IPS-18a (cell line): ENCODE measurements around the gene NEK8.
A peak's percentile ranks its signal among the peaks of the same experiment; 100 is the strongest.
"Not testable (repeated sequence)": the region's sequence is repeated elsewhere in the genome, so short reads cannot be mapped to it uniquely, and the experiment has no call there.

Experiments used
- H3K27ac ChIP-seq: one replicate; pipeline ENCODE4 v1.5.1; 2013; ENCODE audit warnings: low read length
- H3K27me3 ChIP-seq: one replicate; pipeline ENCODE4 v1.6.1; 2013; ENCODE audit warnings: mild to moderate bottlenecking, low read length; ENCODE audit not compliant: control insufficient read depth, insufficient read depth
- H3K36me3 ChIP-seq: one replicate; pipeline ENCODE4 v1.6.1; 2013; ENCODE audit warnings: low read depth, low read length; ENCODE audit not compliant: control insufficient read depth
- H3K4me1 ChIP-seq: one replicate; pipeline ENCODE4 v1.6.1; 2013; ENCODE audit warnings: low read depth, low read length; ENCODE audit not compliant: control insufficient read depth
- H3K4me3 ChIP-seq: one replicate; pipeline ENCODE4 v1.5.1; 2013; ENCODE audit warnings: low read length
- H3K9ac ChIP-seq: one replicate; pipeline ENCODE4 v1.6.1; 2013; ENCODE audit warnings: mild to moderate bottlenecking, low read length, moderate library complexity
- H3K9me3 ChIP-seq: one replicate; pipeline ENCODE4 v1.6.1; 2013; ENCODE audit warnings: low read depth, low read length; ENCODE audit not compliant: control insufficient read depth

The NEK8 gene

GRCh38 chr17:28722417-28723158, 6.0 kb upstream of the NEK8 start:
- H3K27me3 ChIP-seq = no peaks in the 10 kb centered on the region
- no peak overlapping the region for H3K9ac ChIP-seq
- no peak overlapping the region for H3K27ac ChIP-seq
- H3K4me3 ChIP-seq = peak overlapping the region; percentile 91
- H3K4me1 ChIP-seq = peaks cover 29% of the 10 kb centered on the region
- H3K9me3 ChIP-seq = no peaks in the 10 kb centered on the region
- H3K36me3 ChIP-seq = peaks cover 44% of the 10 kb centered on the region

- Histone ChIP-seq H3K27me3 (no peaks in the 10 kb centered on the region), H3K4me1 (peaks cover 27% of the 10 kb centered on the region), H3K4me3 (peak overlapping the region; percentile 91), H3K9ac (no peak overlapping the region), H3K36me3 (peaks cover 44% of the 10 kb centered on the region), H3K9me3 (no peaks in the 10 kb centered on the region), H3K27ac (no peak overlapping the region)
Measured at GRCh38 chr17:28723159-28723835, 5.3 kb upstream of the NEK8 start.

DNA sequence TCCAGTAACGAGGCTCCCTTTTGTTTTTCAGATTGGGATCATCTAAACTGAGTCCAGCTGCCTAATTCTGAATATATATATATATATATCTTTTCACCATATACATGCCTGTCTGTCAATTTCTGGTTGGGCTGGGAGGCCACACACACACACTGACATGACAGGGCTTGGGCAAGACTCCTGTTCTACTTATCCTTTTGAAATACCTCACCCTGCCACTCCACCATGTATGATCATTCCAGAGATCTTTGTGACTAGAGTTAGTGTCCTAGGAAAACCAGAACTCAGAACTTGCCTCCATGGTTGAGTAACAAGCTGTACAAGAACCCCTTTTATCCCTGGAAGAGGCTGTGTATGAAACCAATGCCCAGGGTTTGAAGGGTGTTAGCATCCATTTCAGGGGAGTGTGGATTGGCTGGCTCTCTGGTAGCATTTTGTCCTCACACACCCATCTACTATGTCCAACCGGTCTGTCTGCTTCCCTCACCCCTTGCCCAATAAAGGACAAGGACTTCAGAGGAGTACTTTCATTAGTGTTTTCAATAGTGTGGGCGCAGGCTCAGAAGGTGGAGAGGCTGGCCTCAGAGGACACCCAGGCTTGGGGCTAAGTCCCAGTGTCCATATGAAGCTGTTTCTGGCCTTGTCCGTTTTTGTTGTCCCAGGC, 4.6 kb upstream of the NEK8 start:
- Histone ChIP-seq H3K36me3 (peaks cover 44% of the 10 kb centered on the region), H3K4me3 (peak overlapping the region; percentile 64), H3K4me1 (peaks cover 23% of the 10 kb centered on the region)
- not testable (repeated sequence) for H3K9ac ChIP-seq, H3K27me3 ChIP-seq, H3K9me3 ChIP-seq, H3K27ac ChIP-seq

- Histone ChIP-seq H3K36me3 (peaks cover 44% of the 10 kb centered on the region), H3K9me3 (no peaks in the 10 kb centered on the region), H3K9ac (peak overlapping the region; percentile 92), H3K27ac (no peak overlapping the region), H3K27me3 (no peaks in the 10 kb centered on the region), H3K4me3 (peak overlapping the region; percentile 64), H3K4me1 (peaks cover 23% of the 10 kb centered on the region)
Measured at GRCh38 chr17:28724500-28725165, 4.0 kb upstream of the NEK8 start.

DNA sequence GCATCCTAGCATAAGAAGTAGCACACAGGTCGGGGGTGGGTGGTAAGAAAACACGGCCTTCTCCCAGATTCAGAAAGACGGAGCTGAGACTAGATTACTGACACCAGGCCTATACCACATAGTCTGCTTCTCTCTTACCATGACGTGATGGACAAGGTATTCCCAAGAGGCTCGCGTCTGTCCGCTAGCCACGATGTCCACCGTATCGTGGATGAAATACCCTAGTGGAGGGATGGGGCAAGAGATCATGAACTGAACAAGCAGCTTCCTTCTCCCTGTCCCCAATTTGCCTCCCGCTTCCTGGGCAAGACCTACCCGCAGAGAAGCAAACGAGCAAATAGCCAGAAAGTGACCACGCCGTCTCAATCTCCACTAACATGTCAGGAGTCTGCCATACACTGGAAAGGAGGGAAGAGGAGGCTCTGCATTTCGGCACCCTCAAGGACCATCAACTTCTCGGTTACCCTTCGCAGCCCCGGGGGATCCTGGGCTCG, 3.4 kb upstream of the NEK8 start:
- Histone ChIP-seq H3K4me3 (peak overlapping the region; percentile 64), H3K9ac (peak overlapping the region; percentile 92), H3K4me1 (peaks cover 23% of the 10 kb centered on the region), H3K36me3 (peaks cover 44% of the 10 kb centered on the region), H3K9me3 (no peaks in the 10 kb centered on the region), H3K27ac (peak overlapping the region; percentile 54), H3K27me3 (no peaks in the 10 kb centered on the region)

DNA sequence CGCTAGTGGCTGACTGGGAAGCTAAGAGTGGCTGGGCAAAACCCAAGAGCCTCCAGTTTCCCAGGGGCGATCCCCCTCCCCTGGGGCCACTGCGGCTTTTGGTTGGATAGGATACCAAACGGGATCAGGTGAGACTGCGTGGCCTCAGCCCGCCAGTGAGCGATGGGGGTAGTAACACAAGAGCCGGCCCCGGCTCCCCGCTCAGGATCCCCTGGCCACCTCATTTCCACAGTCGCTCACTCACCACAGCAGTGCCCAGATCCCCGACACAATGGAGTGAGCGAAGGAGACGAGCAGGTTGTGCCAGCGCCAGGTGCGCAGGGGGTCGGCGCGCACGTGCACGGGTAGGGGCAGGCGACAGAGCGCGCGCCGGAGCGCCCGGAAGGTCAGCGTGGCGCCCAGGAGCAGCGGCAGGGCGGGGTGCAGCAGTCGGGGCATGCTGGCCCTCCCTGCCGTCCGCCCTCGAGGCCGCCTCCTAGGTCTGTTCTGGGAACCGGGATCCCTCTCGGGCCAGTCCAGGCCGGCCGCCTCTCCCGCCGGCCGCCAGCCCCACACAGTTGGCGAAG, 2.8 kb upstream of the NEK8 start:
- peaks cover 41% of the 10 kb centered on the region for H3K36me3 ChIP-seq
- peak overlapping the region; percentile 92 for H3K9ac ChIP-seq
- H3K4me1 ChIP-seq = peaks cover 23% of the 10 kb centered on the region
- peak overlapping the region; percentile 64 for H3K4me3 ChIP-seq
- H3K27me3 ChIP-seq = no peaks in the 10 kb centered on the region
- H3K27ac ChIP-seq = peak overlapping the region; percentile 54
- no peaks in the 10 kb centered on the region for H3K9me3 ChIP-seq

DNA sequence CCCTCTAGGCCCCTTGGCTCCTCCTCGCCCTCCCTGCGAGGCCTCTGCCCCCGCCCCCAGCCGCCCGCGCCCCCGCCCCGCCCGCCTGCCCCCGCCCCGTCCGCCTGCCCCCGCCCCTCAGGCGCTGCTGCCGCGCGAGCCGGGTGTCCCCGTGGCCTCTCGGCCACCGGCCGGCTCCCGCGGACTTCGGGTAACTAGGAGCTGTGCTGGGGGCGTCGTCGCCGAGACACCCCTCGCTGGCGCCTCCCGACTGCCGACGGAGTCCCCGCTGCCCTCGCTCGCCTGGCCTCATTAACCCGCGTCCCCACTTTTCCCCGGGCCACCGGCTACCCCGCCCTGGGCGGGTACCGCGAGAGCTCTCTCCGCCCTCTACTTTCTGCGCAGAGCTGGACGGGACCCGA, 2.4 kb upstream of the NEK8 start, which contains the start of gene TLCD1:
TSS of gene TLCD1 (minus strand) at position 8 of the 401 bp plus-strand sequence. CDS start 136 bp downstream, outside the sequence.
- Histone ChIP-seq H3K27ac (peak within 1 kb of the TSS; percentile 66), H3K36me3 (peaks cover 36% of the 10 kb centered on the region), H3K9me3 (no peaks in the 10 kb centered on the region), H3K4me3 (peak within 1 kb of the TSS; percentile 96), H3K27me3 (no peaks in the 10 kb centered on the region), H3K9ac (peak within 1 kb of the TSS; percentile 92), H3K4me1 (peaks cover 21% of the 10 kb centered on the region)

DNA sequence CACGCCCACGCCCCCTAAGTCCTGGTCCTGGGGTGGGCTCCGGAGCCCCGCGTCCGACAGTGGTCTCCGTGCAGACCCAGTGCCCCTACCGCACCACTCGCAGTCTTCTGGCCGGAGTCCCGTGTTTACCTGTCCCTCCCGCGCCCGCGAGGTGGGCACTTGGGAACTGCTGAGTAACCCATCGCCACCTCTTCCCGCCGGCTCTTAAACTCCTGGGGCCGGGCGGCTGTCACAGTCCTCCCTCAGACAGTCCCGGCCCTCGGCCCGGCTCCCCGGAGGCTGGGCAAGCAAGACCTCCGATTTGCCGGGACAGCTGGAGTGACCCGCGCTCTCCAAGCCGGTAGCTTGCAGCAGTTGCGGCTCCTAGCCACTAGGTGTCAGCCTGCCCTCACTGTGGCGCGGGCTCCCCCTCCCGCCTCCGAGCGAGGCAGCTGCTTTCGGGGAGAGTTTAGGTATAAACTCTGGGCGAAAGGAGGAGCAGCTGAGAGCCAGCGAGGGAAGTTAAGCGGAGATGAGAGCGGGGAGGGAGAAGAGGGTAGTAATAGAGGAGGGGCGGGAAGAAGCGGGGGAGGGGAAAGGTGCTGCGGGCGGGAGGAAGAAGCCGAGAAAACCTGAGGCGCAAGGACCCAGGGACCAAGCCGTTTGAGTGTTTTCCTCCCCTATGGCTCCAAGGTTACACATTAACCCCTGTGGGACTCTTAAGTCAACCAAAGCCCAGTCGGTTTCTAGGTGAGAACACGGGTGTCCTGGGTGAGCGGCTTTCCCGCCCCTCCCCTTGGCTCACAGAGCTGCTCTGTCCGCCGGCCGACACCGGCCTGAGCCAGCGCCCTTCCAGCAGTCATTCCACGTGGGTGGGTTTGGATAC, 1.7 kb upstream of the NEK8 start:
- H3K36me3 ChIP-seq = peaks cover 30% of the 10 kb centered on the region
- H3K27me3 ChIP-seq = no peaks in the 10 kb centered on the region
- peak overlapping the region; percentile 84 for H3K9ac ChIP-seq
- H3K27ac ChIP-seq = peak overlapping the region; percentile 66
- peak overlapping the region; percentile 96 for H3K4me3 ChIP-seq
- peaks cover 15% of the 10 kb centered on the region for H3K4me1 ChIP-seq
- H3K9me3 ChIP-seq = no peaks in the 10 kb centered on the region

GRCh38 chr17:28729950-28730330, 1.4 kb downstream of the NEK8 start:
- H3K9ac ChIP-seq = no peak overlapping the region
- H3K36me3 ChIP-seq = peaks cover 3% of the 10 kb centered on the region
- H3K4me1 ChIP-seq = peaks cover 3% of the 10 kb centered on the region
- H3K4me3 ChIP-seq = no peak overlapping the region
- H3K27ac ChIP-seq = no peak overlapping the region
- H3K27me3 ChIP-seq = no peaks in the 10 kb centered on the region
- no peaks in the 10 kb centered on the region for H3K9me3 ChIP-seq

GRCh38 chr17:28733346-28733745, 4.8 kb downstream of the NEK8 start:
- no peaks in the 10 kb centered on the region for H3K27me3 ChIP-seq
- H3K9ac ChIP-seq = no peak overlapping the region
- no peak overlapping the region for H3K4me3 ChIP-seq
- H3K36me3 ChIP-seq = no peaks in the 10 kb centered on the region
- H3K9me3 ChIP-seq = no peaks in the 10 kb centered on the region
- no peak overlapping the region for H3K27ac ChIP-seq
- no peaks in the 10 kb centered on the region for H3K4me1 ChIP-seq
